GM18867 (cell line): ENCODE data around the gene MAPK1.
"Not testable (repeated sequence)": the region's sequence is repeated elsewhere in the genome, so short reads cannot be mapped to it uniquely, and the experiment has no call there.

Source experiments
- ATAC-seq: cut with Tn5 transposase; IDR thresholded peaks from one replicate; pipeline ENCODE4 v1.9.1; 2021; ENCODE audit warnings: mild to moderate bottlenecking, moderate library complexity; ENCODE audit not compliant: unreplicated experiment

MAPK1 gene

DNA sequence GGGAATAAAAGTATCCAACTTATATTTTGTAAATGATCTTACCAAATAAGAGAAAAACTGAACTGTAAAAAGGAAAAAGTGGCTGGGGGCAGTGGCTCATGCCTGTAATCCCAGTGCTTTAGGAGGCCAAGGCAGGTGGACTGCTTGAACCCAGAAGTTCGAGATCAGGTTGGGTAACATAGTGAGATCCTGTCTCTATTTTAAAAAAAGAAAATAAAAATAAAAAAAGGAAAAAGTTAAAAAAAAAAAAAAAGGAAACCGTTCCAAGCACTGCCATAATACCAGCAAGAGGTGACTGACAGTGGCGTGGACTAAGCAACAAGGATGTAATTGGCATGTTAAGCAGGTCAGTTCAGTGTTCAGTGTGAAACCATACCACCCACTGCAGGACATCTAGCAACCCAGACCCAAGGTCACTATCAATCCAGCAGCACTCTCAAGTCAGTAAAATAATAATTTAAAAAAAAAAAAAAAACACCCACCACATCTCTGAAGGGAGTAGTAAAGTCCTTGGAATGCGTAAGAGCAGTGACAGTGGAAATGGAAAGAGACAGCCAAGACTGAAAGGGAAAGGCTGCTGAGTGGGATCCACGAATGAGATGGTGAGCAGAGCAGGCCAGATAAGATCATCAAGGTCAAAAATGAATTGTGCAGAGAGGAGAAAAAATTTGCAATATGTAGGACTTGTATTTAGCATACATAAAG lies 43.6 kb downstream of the MAPK1 start:
- no peak for ATAC-seq

DNA sequence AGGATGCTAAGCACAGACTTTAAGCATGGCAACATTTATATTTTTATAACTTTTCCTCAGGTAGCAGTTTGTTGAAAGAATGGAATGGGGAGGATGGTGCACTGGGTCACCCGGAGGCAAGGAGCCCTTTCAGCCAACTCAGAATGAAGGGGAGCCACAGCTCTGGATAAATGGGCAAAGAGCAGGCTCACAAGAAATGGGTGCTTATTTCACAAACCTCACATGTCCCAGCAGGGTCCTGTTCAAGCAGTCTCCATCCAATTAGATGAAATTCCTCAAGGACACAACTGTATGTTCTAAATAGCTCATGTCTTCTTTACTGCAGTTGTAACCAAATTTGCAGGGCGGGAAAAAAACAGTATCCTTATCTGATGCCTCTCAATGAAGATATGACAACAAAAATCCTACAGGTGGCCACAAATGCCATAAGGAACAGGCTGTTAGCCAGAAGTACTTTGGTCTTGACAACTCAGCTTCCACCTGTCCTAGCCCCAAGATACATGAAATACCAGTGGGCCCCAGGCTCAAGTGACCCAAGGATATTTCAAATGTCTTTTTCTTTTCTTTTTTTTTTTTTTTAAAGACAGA lies 48.2 kb downstream of the MAPK1 start:
- no peak for ATAC-seq

DNA sequence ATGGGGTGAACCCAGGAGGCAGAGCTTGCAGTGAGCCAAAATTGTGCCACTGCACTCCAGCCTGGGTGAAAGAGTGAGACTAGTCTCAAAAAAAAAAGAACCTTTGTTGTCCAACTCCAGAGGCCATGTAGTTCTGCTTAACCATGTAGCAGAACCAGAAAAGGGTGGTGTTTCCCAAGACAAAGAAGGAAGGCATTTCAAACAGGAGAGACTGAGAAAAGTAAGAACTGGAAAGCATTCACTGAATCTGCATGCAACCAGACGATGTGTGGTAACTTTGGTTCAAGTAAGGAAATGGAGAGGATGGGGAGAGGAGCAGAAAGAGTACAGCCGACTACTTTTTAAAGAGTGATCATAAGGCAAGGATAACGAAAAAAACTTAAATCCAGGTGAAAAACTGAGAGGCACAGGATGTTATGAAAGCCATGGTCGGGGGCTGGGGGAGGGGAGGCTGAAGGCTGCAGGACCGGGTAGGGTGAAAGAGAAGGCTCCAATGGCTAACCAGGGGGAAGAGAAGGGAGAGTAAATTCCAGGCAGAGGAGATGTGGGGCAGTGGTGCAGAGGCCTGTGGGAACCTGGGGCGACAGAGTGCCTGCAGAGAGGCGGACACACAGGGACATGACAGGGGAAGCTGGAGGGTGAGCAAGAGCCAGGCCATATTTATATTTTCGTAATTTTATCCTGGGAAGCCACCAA lies 48.8 kb downstream of the MAPK1 start:
- ATAC-seq = no peak

- not testable (repeated sequence) for ATAC-seq
Observed at GRCh38 chr22:21817497-21817853, 50.0 kb downstream of the MAPK1 start.

- ATAC-seq = no peak
Observed at GRCh38 chr22:21816787-21817496, 50.5 kb downstream of the MAPK1 start.

DNA sequence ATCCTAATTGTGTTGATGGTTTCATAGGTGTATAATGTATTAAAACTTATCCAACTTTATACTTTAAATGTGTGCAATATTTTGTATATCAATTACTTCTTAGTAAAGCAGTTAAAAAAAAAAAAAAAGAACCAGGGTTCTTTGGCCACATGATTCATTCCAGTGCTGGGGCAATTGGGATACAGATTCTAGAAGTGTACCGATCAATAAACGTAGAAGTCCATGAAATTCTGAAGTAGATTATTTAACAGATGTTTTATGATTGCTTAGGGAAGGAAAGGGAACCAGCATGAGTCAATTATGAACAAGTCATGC lies 51.0 kb downstream of the MAPK1 start:
- ATAC-seq = no peak

DNA sequence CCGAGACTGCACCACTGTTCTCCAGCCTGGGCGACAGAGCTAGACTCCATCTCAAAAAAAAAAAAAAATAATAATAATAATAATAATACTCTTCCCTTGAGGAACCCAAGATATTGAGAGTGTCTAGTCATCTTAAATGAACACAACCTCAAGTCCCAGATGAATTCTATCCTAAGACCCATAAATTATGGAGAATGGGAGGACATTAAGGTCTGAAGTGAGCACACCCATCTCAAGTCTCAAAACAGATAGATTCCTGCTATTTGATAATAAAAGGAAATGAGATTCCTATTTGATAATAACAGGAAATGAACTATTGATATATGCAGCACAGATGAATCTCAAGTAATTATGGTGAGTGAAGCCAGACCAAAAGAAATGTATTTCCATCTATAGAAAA lies 51.5 kb downstream of the MAPK1 start:
- no peak for ATAC-seq

- ATAC-seq = no peak
Observed at GRCh38 chr22:21815357-21815756, 52.1 kb downstream of the MAPK1 start.

DNA sequence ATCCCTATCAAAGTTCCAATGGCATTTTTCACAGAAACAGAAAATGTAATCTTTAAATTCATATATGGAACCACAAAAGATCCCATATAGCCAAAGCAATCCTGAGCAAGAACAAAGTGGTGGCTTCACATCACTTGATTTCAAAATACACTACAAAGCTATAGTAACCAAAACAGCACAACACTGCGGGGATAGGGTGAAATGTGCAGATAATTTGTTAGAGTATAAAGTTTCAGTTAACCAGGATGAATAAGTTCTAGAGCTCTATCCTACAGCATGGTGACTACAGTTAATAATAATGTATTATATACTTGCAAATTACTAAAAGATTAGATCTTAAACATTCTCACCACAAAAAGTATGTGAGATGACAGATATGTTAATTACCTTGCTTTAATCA lies 55.5 kb downstream of the MAPK1 start:
- ATAC-seq = no peak

GRCh38 chr22:21807544-21808529 lies 59.6 kb downstream of the MAPK1 start:
- no peak for ATAC-seq

DNA sequence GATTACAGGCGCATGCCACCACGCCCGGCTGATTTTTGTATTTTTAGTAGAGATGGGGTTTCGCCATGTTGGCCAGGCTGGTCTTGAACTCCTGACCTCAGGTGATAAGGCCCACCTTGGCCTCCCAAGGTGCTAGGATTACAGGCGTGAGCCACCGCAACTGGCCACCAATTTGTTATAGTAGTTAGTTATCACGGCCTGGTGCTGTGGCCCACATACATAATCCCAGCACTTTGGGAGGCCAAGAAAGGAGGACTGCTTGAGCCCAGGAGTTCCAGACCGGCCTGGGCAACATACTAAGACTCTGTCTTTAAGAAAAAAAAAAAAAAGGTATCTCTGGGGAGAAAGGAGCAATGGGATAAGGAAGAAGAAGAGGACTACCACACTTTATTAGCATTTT lies 62.1 kb downstream of the MAPK1 start:
- not testable (repeated sequence) for ATAC-seq

DNA sequence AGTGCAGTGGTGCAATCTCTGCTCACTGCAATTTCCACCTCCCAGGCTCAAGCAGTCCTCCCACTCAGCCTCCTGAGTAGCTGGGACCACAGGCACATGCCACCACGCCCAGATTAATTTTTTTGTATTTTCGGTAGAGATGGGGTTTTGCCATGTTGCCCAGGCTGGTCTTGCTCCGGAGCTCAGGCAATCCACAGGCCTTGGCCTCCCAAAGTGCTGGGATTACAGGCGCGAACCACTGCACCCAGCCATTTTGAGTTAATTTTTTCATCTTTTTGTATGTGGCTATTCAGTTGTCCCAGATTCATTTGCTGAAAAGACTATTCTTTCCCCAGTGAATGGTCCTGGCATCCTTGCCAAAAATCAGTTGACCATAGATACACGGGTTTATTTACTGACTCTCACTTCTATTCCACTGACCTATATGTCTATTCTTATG lies 63.6 kb downstream of the MAPK1 start:
- ATAC-seq = no peak

- no peak for ATAC-seq
Observed at GRCh38 chr22:21802673-21803072, 64.8 kb downstream of the MAPK1 start.

DNA sequence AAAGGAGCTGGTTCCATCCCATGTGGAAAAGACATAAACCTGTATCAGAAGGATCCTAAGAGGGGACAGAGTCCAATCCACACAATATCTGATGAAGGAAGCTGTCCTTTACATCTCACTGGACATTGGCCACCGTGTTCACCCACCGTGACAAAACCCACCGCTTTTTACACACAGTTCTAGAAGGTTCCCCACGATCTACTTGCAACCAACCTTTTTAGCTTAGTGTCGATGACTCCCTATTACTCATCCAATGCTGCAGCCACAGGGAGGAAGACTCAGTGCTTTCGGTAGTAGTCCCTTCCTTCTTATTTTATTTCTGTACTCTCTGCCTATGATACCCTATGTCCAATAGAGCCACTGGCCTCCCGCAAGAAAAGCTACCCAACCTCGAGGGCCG lies 65.4 kb downstream of the MAPK1 start:
- no peak for ATAC-seq

- not testable (repeated sequence) for ATAC-seq
Observed at GRCh38 chr22:21801304-21801644, 66.2 kb downstream of the MAPK1 start.

DNA sequence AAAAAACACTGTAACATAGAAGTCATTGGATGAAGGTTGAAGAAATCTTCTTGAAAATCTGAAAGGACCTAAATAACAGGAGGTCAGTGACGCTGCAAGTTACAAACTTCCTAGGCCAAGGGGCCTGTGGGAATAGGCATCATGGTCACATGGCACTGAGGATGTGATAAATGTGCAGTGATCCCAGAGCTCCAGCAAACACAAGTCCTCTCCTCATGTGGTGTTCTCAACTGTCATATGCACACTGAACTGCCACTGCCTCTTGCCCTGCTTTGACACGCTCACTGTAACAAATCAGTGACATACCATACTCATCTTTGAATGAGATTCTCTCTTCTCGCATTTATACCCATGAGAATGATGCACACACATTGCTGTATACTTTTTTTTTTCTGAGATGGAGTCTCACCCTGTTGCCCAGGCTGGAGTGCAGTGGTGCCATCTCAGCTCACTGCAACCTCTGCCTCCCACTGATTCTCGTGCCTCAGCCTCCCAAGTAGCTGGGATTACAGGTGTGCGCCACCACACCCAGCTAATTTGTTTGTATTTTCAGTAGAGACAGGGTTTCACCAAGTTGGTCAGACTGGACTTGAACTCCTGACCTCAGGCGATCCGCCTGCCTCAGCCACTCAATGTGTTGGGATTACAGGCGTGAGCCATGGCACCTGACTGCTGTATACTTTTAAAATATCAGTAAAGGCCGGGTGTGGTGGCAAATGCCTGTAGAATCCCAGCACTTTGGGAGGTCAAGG lies 66.7 kb downstream of the MAPK1 start:
- ATAC-seq = no peak

DNA sequence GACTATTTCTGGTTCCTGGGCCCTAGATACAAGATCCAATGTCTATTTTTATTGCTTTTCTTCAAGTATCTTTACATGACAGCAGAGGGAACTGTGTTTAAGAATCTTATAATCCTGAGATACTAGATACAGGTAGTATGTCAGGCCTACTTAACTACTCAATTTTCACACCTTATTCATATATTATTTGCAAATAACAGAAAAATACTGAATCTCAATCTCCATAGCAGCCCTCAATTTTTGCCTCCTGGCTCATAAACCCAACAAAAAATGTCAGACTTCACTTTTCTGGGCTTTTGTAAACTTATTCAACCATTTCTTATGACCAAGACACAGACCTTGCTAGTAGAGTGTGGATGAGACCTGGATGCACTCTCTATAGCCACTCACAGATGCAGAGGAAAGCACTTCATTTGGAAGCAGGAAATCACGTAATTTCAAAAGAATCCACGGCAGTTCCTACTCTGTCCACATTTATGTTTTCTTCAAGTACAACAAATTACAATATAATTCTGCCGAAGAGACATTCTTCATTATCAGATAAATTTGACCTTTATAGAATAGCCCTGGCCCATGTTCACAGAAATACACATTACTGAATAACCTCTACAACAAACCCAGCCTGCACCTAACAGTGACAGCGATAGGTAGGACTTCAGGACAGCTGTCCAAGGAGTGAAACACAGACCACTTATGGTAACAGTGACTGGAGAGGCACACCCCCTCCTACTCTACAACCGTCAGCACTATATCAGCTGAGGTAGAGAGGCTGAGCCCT lies 69.8 kb downstream of the MAPK1 start:
- ATAC-seq = no peak

DNA sequence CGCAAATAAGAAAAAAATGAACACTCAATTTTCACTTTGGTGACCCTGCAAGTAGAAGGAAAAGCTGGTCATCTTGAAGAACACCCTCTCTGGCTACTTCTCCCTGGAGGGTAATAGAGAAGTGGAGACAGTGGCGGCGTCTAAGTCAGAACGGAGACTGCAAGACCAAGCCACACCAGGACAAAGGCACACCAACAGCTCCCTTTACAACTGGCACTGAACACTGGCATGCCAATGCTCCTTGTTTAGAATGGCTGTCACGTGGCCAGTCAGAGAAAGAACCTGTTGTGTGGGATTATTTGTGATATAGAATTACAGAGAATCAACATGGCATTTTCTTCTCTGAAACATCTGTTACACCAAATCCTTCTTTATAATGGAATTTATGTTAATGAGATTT lies 70.6 kb downstream of the MAPK1 start:
- ATAC-seq = no peak

GRCh38 chr22:21796231-21796630 lies 71.2 kb downstream of the MAPK1 start:
- ATAC-seq = no peak
